NCI-H187 (cell line): ENCODE data around the gene AKR1C2.
"Not testable (repeated sequence)": the region's sequence is repeated elsewhere in the genome, so short reads cannot be mapped to it uniquely, and the experiment has no call there.

Experiments
- DNase-seq, 2 experiments: peaks; one replicate each; lab custom pipeline; 2025; lab: John Stamatoyannopoulos, UW

The AKR1C2 gene

GRCh38 chr10:5023177-5023805 is 19.6 kb upstream of the AKR1C2 start:
- no peak for DNase-seq

DNA sequence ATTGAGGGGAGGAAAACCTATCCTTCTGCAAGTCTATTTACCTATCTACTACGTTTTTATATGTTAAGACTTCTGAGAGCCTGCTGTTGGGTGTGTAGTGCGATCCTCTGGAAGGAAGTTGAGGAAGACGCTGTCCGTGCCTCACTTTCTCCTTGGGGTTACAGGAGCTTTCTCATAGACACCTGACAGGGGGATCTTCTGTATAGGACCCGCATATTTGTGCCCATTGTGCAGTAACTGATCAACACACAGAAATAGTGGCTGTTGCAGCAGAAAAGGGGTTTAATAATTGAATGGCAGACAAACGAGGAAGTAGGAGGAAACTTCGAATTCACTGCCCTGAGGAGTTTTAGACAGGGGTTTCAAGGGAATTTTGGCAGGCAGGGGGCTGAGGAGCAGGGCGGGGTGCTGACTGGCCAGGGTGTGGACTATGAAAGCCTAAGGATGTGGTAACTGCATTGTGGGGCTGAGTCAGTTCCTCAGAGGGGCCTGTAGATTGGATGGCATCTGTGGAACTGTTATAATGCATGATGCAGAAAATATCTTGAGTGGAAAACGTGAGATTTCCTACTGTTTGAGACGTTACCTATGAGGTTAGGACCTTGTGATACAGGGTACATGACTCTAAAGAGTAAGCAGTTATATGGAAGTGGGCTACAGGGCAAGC is 18.1 kb upstream of the AKR1C2 start:
- DNase-seq: not testable (repeated sequence)

- peak; percentile 4 to 61 for DNase-seq
Measured at GRCh38 chr10:5019770-5020612, 16.3 kb upstream of the AKR1C2 start.

DNA sequence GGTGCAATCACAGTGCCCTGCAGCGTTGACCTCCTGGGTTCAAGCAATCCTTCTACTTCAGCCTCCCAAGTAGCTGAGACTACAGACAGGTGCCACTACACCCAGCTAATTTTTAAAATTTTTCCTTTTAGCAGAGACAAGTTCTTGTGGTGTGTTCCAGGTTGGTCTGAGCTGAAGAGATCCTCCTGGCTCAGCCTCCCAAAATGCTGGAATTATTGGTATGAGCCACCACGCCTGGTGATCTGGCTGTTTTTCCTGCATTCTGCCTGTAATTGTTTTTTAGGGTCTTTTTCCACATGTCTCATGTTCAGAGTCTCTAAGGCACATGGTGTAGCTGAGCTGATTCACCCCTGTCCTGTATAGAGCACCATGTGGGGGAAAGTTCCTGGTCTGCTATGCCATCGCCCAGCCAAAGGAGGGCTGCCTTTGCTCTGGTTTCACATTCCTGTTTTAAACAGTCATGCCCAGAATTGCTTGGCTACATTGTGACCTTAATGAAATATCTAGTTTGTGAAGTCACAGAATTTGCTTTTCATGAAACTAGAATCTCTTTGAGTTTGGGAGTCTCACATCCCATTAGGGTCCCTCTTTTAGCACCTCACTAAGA is 15.1 kb upstream of the AKR1C2 start:
- not testable (repeated sequence) for DNase-seq

GRCh38 chr10:5018134-5018533 is 14.5 kb upstream of the AKR1C2 start:
- no peak for DNase-seq

DNA sequence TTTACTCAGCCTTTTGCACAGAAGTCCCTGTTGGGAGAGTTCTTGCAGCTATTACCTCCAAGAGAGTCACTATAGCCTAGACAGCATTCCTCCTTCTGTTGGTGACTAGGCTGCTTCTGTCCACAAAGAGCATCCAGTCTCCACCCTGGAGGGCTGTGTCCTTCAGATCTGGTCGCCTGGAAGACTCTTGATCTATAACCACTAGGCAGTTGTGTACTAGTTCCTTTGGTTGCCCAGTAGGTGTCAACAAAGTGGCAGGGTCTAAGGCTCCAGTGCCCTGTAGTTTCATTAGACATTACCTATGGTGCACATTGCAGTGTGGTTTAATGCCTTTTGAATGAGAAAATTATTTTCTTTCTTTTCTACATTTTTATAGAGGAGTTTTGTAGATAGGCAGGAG is 11.3 kb upstream of the AKR1C2 start:
- DNase-seq: no peak

DNA sequence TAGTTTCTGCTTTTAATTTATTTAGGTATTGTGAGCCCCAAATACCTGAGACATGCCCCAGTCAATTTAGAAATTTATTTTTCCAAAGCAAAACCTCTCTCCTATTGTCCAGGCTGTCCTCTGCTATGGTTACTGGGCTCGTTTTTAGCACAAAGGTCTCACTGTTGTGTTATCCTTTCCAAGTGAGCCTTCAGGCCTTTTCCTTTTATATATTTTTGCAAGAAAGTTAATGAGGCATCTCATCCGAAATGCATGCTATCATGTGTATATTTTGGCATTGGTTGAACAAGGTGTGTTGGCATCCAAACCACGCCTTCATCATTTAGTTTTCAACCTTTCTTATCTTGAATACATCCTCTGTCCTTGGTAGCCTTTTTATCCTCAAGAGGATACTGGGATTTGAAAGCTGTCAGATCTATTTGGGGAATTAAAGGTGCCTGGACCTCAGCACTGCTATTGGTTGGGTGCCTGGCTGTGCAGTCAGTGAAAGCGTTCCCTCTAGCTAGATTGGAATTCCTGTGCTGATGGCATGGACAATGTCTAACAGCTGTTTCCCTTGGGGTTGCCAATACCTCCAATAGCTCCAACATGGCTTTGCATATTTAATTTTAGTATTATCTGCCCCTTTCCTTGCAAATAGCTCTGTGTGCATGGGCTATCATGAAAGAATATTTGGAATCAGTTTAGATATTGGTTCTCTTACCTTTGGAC is 10.7 kb upstream of the AKR1C2 start:
- DNase-seq: not testable (repeated sequence)

DNA sequence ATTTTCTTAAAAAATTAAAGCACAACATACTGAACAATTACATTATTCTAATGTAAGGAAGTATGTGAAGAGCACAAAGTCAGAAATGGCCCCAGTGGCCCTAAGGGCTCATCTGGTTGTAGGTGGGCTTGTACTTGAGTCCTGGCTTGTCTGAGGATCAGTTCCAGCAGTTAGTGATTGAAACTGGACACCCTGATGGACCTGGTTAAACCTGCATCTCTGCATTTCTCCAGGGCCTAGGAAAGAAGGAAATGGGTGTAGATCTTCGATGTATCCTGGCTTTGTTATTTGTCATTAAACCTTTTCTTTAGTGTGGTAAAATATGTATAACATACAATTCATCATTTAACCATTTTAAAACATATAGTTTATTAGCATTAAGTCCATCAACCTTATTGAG is 9.7 kb upstream of the AKR1C2 start:
- DNase-seq: no peak

DNA sequence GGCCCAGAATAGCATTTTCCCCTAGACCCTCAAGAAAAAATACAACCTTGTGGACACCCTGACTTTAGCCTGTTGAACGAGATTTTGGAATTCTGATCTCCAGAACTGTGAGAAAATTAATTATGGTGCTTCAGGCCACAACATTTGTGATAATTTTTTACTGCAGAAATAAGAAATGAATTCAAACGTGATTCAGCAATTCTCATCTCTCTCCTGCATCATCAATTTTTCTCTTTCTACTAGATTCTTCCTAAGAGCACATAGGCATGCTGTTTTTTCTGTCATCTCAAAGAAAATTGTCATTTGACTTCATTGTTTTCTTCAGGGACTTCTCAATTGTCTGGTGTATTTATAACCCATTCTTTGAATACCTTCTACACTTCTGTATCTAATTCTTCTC is 8.9 kb upstream of the AKR1C2 start:
- no peak for DNase-seq

DNA sequence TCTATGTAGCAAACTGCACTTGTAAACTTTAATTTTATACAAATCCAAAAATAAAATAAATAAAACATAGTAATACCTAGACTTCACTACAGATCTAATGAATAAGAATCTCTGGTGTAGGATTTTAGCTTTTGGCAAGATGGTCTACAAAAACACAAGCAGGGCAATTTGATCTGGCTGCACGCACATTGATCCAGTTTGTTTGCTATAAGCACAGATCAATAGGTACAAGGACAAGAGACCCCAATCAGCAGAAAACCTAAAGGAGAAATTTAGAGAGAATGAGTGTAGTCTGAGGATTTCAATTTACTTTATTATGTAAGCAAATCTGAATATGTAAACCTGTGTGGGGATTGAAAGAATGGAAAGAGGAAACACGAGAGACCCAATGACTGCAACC is 7.7 kb upstream of the AKR1C2 start:
- not testable (repeated sequence) for DNase-seq

- not testable (repeated sequence) for DNase-seq
Measured at GRCh38 chr10:5010043-5010442, 6.4 kb upstream of the AKR1C2 start.

GRCh38 chr10:5008857-5009548 is 5.3 kb upstream of the AKR1C2 start:
- not testable (repeated sequence) for DNase-seq

- not testable (repeated sequence) for DNase-seq
Measured at GRCh38 chr10:5004501-5004900, 844 bp upstream of the AKR1C2 start.

GRCh38 chr10:5004030-5004385 is 351 bp upstream of the AKR1C2 start:
- not testable (repeated sequence) for DNase-seq

DNA sequence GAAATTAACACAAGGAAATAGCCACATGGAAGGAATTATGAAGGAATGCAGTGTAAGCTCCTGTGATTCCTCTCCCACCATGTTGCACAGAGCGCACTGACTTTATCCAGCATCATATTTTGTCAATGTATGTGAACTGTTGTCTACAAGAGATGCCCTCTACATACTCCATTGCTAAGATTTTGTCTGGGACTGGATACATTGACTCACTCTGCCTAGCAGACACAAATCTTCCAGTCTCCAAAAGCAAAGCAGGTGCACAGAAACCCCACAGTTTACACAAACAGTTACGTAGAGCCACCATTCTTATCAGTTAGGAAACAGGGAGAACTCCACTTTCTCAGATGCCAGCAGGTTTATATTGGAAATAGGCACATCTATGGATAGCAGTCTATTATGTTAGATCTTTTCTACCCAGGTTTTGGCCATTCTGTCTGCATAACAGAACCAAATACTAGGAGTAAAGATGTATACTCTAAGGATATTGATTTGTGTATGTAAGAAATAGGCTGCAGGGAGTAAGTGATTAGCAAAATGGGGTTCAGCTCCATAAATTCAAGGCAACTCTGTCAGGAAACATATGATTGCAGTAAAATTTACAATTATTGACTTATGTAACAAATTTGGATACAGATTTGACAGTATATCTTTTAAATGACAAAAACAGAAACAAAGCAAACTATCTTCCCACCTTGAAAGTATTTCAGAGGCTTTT is 1.5 kb downstream of the AKR1C2 start:
- no peak for DNase-seq

DNA sequence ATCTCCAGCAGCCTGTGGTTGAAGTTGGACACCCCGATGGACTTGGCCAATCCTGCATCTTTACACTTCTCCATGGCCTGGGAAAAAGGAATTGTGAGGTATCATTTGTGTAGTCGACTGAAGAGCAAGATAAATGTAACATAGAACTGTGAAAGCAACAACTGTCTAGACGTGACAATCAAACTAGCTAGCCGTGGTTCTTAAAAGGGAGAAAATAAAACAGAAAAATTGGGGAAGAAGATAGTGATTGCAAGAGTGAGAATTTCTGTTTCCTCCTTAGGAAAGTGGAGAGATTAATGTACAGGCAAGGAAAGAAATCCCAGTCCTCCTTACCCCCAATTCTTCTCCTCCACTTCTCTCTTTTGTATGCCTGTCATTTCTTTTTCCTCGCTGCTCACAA is 5.0 kb downstream of the AKR1C2 start:
- DNase-seq: no peak

DNA sequence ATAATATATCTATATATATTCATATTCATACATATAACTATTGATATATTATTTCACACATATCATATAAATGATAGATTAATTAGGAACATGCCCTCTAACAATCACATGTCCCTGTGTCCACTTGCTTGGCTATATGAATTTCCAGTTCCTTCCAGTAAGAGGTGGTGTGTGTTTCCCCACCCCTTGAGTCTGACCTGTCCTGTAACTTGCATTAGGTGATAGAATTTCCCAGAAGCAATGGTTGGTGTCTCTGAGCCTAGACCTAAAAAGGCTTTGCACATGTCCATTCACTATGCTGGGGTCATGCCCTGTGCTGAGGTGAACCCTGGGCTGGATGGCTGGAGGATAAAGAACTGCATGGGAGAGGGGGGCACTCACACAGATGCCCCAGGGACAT is 9.4 kb downstream of the AKR1C2 start:
- DNase-seq: not testable (repeated sequence)

GRCh38 chr10:4992564-4992963 is 11.1 kb downstream of the AKR1C2 start:
- not testable (repeated sequence) for DNase-seq

GRCh38 chr10:4991463-4991862 is 12.2 kb downstream of the AKR1C2 start:
- not testable (repeated sequence) for DNase-seq

DNA sequence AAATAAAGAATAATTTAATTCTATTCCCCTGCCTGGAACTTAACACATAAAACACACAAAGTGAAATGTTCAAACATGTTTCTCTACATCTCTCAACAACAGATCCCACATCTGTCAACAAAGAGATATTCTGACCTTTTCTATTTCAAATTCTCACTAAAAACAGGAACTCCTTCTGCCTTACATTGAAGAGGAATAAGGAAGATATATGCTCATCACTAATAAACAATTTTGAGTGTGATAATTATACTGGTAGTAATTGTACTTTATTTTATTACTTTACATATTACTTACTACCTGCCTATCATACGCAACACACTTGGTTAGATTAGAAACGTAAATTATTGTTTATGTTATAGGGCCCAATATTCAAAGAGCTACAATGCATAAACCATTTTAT is 13.4 kb downstream of the AKR1C2 start:
- DNase-seq: no peak
